Psoas muscle (tissue), 8 donors: Measurements from ENCODE around the gene VAV2. TPM values are rescaled to one million over a fixed set of nuclear protein-coding genes. Genes with fewer than 3 reads are reported as not detected.

Source experiments
- ATAC-seq, 4 donors: fragments of 200-7000 bp; cut with Tn5 transposase; one replicate each; pipeline ENCODE4 v1.9.1; 2020; ENCODE audit warnings: moderate library complexity in 3 of 4, mild to moderate bottlenecking in 2 of 4
- DNase-seq, 2 donors: peaks; one replicate each; pipeline ENCODE4 v3.0.0-alpha.2; 2020
- H3K27ac ChIP-seq: fragments of 200-600 bp; one replicate; pipeline ENCODE4 v1.8.0; 2022
- H3K27me3 ChIP-seq, 3 donors: fragments of 200-600 bp in 1 of 3; one replicate each; pipeline versions ENCODE4 v1.6.1 to v1.8.0; 2013 to 2022; ENCODE audit warnings: low read length in 2 of 3, mild to moderate bottlenecking in 2 of 3, moderate library complexity in 1 of 3; ENCODE audit not compliant: insufficient read depth in 3 of 3
- H3K36me3 ChIP-seq, 2 donors: fragments of 200-600 bp in 1 of 2; one replicate each; pipeline versions ENCODE4 v1.6.1 to v1.8.0; 2013 to 2022; ENCODE audit warnings: low read depth in 1 of 2, mild to moderate bottlenecking in 1 of 2, moderate library complexity in 1 of 2; ENCODE audit not compliant: insufficient read depth in 1 of 2
- H3K4me1 ChIP-seq: fragments of 200-600 bp; one replicate; pipeline ENCODE4 v1.8.0; 2022
- H3K4me3 ChIP-seq: fragments of 200-600 bp; one replicate; pipeline ENCODE4 v1.8.0; 2022; ENCODE audit warnings: mild to moderate bottlenecking
- H3K9me3 ChIP-seq: fragments of 200-600 bp; one replicate; pipeline ENCODE4 v1.8.0; 2022
- WGBS, 3 donors: extraction: QIAGEN DNeasy Blood & Tissue Kit; methylation state at CpG; one replicate each; pipeline versions ENCODE4 v1.1.6 to v1.1.7; 2013; 5-methylcytosine and 5-hydroxymethylcytosine counted together
- intact Hi-C, 2 donors: fragments of 100-400 bp; cut with DNase I; formaldehyde crosslinking; loops; one replicate each; pipeline versions ENCODE4 v1.11.0 to v1.14.2; 2022
- polyA plus RNA-seq, 3 donors: library from polyadenylated mRNA; stranded (reverse); fragments of 200-250 nt; gene quantifications; one replicate each; pipeline ENCODE4 v1.2.3, GENCODE V29; 2013
- total RNA-seq, 4 donors: library from RNA; stranded (reverse); fragmentation: NEBNext Ultra II Directional in 2 of 4; extraction: Animal tissue kit (Norgen Biotek cat#: 25700) in 2 of 4; gene quantifications; one replicate each; pipeline versions ENCODE4 v1.2.1 to v1.2.4, GENCODE V29; 2021 to 2023
- TF ChIP-seq, protein P1 (sequence below): fragments of 200-600 bp; IDR thresholded peaks from one replicate; pipeline ENCODE4 v1.8.0; 2022; ENCODE audit warnings: antibody characterized with exemption
- donor health status: healthy with polysubstance abuse.
- donor health status: DM: no; HTN: no; CAD: no; lungs with moderate emphysema.
- donor health status: Bipolar disorder and iron deficiency.
- donor health status: healthy.
- donor health status: DM: yes; HTN: yes; CAD: no.
- donor health status: DM: no; HTN: no; CAD: no.
- donor health status: DM: no; HTN: no; CAD: no.
- donor health status: DM: yes; HTN: yes; CAD: no.

VAV2 gene
- total and polyA plus RNA-seq, 7 donors: 0.70 to 2.9 (median 1.4) TPM

DNA sequence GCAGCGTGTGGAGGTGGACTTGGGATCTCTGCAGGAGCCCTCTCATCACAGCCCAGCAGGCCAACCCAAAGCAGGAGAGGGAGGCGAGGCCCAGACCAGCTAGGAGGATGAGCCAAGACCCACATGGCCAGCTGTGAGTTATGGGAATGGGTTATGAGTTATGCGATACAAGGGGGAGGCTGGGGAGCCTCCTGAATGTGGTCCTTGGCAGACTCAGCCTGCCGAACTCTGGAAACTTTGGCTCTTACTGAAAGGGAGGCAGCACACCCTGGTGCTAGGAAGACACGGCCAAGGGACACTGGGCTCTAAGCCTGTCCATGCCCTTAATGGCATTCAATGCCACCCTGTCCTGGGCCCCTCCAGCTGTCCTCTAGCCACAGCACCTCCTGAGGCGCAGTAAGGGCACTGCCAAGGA is 7.7 kb upstream of the VAV2 start:
- WGBS, 3 donors: 32 to 61% (median 38%) methylated on average over 5 to 6 of the region's 6 CpGs
- no peaks in the 10 kb centered on the region for H3K36me3 ChIP-seq
- H3K9me3 ChIP-seq: no peaks in the 10 kb centered on the region
- ATAC-seq (peak in 3 of 4 donors; percentile 30 to 56 (median 40)), DNase-seq (no peak)
- H3K27ac ChIP-seq: no peak overlapping the region
- TF ChIP-seq, protein P1, sequence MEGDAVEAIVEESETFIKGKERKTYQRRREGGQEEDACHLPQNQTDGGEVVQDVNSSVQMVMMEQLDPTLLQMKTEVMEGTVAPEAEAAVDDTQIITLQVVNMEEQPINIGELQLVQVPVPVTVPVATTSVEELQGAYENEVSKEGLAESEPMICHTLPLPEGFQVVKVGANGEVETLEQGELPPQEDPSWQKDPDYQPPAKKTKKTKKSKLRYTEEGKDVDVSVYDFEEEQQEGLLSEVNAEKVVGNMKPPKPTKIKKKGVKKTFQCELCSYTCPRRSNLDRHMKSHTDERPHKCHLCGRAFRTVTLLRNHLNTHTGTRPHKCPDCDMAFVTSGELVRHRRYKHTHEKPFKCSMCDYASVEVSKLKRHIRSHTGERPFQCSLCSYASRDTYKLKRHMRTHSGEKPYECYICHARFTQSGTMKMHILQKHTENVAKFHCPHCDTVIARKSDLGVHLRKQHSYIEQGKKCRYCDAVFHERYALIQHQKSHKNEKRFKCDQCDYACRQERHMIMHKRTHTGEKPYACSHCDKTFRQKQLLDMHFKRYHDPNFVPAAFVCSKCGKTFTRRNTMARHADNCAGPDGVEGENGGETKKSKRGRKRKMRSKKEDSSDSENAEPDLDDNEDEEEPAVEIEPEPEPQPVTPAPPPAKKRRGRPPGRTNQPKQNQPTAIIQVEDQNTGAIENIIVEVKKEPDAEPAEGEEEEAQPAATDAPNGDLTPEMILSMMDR: no peak
- H3K4me1 ChIP-seq: no peaks in the 10 kb centered on the region
- H3K27me3 ChIP-seq: peaks cover 0 to 31% (median 0%) of the 10 kb centered on the region in 3 donors
- H3K4me3 ChIP-seq: no peak overlapping the region
- intact Hi-C loops: no loop called here

DNA sequence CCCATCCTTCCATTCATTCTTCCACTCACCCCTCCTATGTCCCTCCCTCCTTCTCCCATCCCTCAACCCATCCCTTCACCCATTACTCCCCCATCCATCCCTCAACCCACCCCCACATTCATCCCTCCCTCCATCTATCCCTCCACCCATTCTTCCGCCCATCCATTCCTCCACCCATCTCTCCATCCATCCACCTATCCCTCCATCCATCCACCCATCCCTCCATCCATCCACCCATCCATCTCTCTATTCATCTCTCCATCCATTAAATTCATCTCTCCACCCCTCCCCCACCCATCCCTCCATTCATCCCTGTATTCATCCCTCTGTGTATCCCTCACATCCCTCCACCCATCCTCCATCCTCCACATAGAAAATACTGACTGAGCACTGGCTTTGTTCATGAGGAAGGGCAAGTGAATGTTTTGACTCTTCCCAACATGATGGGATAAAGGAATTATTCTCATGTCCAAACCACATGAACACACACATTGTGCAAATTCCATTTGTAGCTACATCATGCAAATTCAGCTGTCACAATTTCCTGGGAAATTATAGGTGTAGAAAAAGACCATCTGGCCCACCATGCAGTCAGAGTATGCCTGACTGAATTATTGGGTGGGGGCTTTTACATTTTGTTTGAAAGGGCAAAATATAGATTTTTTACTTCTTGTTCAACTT is 6.9 kb upstream of the VAV2 start:
- no peak for DNase-seq
- Histone ChIP-seq H3K27ac (no peak overlapping the region), H3K9me3 (no peaks in the 10 kb centered on the region), H3K27me3 (peaks cover 0 to 31% (median 0%) of the 10 kb centered on the region in 3 donors), H3K4me1 (no peaks in the 10 kb centered on the region), H3K36me3 (no peaks in the 10 kb centered on the region), H3K4me3 (no peak overlapping the region)
- WGBS, 3 donors: 94 to 100% (median 98%) methylated on average over 1 of the region's 1 CpG
- TF ChIP-seq, protein P1: no peak
- no peak for ATAC-seq
- intact Hi-C loops: no loop called here

DNA sequence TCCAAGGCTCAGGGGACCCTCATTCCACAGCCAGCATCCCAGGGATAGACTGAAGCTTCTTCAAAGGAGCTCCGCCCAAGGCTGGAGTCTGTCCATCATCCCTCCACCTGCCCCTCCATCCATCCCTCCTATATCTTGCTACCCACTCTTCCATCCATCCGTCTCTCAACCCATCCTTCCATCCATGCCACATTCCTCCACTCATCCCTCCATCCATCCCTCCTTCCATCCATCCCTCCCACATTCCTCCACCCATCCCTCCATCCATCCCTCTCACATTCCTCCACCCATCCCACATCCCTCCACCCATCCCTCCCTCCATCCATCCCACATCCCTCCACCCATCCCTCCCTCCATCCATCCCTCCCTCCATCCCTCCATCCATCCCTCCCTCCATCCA is 5.5 kb upstream of the VAV2 start:
- TF ChIP-seq, protein P1: no peak
- no peak overlapping the region for H3K27ac ChIP-seq
- no peaks in the 10 kb centered on the region for H3K4me1 ChIP-seq
- H3K36me3 ChIP-seq: no peaks in the 10 kb centered on the region
- no peaks in the 10 kb centered on the region for H3K9me3 ChIP-seq
- WGBS, 3 donors: 92 to 96% (median 93%) methylated on average over 2 of the region's 2 CpGs
- DNase-seq: no peak
- peaks cover 0 to 43% (median 0%) of the 10 kb centered on the region in 3 donors for H3K27me3 ChIP-seq
- H3K4me3 ChIP-seq: no peak overlapping the region
- intact Hi-C loops: loop anchor here in 1 of 2 donors (2.0 kb wide), 1 partner anchor 215 kb away; no protein-coding TSS in a partner anchor
- ATAC-seq: no peak

DNA sequence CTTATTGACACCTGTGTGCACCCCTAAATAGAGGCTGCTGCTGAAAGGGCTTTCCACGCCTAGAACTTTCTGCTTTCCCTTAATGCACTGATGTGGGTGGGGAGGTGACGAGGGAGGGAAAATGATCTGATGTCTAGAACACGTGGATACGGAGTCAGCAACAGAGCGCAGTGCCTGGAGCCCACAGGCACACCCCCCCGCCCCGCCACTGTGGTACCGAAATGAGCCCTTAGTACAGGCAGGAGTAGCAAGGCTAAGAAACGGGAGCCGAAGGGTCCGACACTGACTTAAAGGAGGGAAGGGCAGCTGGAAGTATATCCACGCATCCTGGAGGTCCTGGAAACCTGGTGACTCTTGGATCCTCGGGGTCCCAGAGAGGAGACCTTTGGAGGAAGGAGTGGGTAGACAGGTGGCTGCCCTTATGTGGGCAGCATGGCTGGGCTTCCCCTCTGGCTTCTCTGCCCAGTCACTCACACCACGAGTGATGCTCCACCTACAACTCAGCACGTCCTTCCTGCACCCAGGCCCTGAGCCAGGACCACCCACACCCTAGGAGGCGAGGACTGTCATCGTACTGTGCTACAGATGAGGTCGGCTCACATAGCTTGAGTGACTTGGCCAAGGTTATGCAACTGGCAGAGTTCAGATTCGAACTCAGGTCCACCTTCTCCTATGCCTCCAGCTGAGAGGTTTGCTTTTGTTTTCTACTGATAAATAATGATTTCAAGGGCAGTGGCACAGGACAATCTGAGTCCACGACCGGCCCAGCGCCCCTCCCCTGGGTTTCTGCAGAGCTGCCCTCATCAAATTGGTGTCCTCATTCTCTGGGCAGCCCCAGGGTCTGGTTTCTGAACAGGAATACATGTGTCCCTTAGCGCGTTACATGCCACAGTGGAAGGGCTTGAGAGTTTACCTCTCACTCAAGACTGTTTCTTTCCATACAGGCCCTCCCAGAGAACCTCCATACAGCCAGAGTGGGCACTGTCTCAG is 4.7 kb upstream of the VAV2 start:
- no peak overlapping the region for H3K27ac ChIP-seq
- DNase-seq (no peak), ATAC-seq (no peak)
- H3K36me3 ChIP-seq: no peaks in the 10 kb centered on the region
- 46 to 55% (median 54%) methylated on average over 24 of the region's 24 CpGs for WGBS, 3 donors
- no peaks in the 10 kb centered on the region for H3K4me1 ChIP-seq
- intact Hi-C loops: loop anchor here in 1 of 2 donors (2.0 kb wide), 1 partner anchor 214 kb away; no protein-coding TSS in a partner anchor
- peaks cover 0 to 43% (median 2%) of the 10 kb centered on the region in 3 donors for H3K27me3 ChIP-seq
- TF ChIP-seq, protein P1: no peak
- no peak overlapping the region for H3K4me3 ChIP-seq
- no peaks in the 10 kb centered on the region for H3K9me3 ChIP-seq
